Measurements from ENCODE around the gene PCNA. TPM values are rescaled to one million over a fixed set of nuclear protein-coding genes. Genes with fewer than 3 reads are reported as not detected.
A peak's percentile ranks its signal among the peaks of the same experiment; 100 is the strongest.

PCNA gene
- total RNA-seq, 1 donor from 2014 or later: 52.5 TPM

- H3K27ac ChIP-seq: no peak overlapping the region
- no peaks in the 10 kb centered on the region for H3K36me3 ChIP-seq
- no peak for TF ChIP-seq CTCF (IDR thresholded peaks at IDR 0.05)
- no peak overlapping the region for H3K4me3 ChIP-seq
- no peak for DNase-seq (ENCODE audit: low spot score in 2 of 2)
- peaks cover 0 to 25% of the 10 kb centered on the region in 2 donors for H3K4me1 ChIP-seq
- intact Hi-C loops (cut with DNase I): no loop called here
- H3K9me3 ChIP-seq: no peaks in the 10 kb centered on the region
- no peaks in the 10 kb centered on the region for H3K27me3 ChIP-seq
These were observed 40.2 kb upstream of the PCNA start for GRCh38 chr20:5159928-5160327.

- no peak for DNase-seq (ENCODE audit: low spot score in 2 of 2)
- TF ChIP-seq CTCF (IDR thresholded peaks at IDR 0.05): no peak
- Histone ChIP-seq H3K27me3 (no peaks in the 10 kb centered on the region), H3K36me3 (no peaks in the 10 kb centered on the region), H3K4me1 (peaks cover 4 to 26% of the 10 kb centered on the region in 2 donors), H3K27ac (peak overlapping the region; percentile 35 to 54), H3K9me3 (no peaks in the 10 kb centered on the region), H3K4me3 (no peak overlapping the region)
- intact Hi-C loops (cut with DNase I): no loop called here
These were observed 37.1 kb upstream of the PCNA start for GRCh38 chr20:5156675-5157448.

- no peak overlapping the region for H3K27ac ChIP-seq
- H3K4me3 ChIP-seq: no peak overlapping the region
- DNase-seq (ENCODE audit: low spot score in 2 of 2): no peak
- H3K4me1 ChIP-seq: peaks cover 8 to 35% of the 10 kb centered on the region in 2 donors
- TF ChIP-seq CTCF (IDR thresholded peaks at IDR 0.05): no peak
- H3K27me3 ChIP-seq: no peaks in the 10 kb centered on the region
- H3K9me3 ChIP-seq: no peaks in the 10 kb centered on the region
- H3K36me3 ChIP-seq: no peaks in the 10 kb centered on the region
- intact Hi-C loops (cut with DNase I): no loop called here
These were observed 35.6 kb upstream of the PCNA start for GRCh38 chr20:5155404-5155803.

GRCh38 chr20:5154543-5154925 lies 34.8 kb upstream of the PCNA start:
- H3K27ac ChIP-seq: no peak overlapping the region
- no peaks in the 10 kb centered on the region for H3K36me3 ChIP-seq
- H3K9me3 ChIP-seq: no peaks in the 10 kb centered on the region
- H3K4me1 ChIP-seq: peaks cover 13 to 43% of the 10 kb centered on the region in 2 donors
- H3K27me3 ChIP-seq: no peaks in the 10 kb centered on the region
- DNase-seq (ENCODE audit: low spot score in 2 of 2): no peak
- H3K4me3 ChIP-seq: no peak overlapping the region
- TF ChIP-seq CTCF (IDR thresholded peaks at IDR 0.05): no peak
- intact Hi-C loops (cut with DNase I): no loop called here

GRCh38 chr20:5153612-5154542 lies 34.1 kb upstream of the PCNA start:
- Histone ChIP-seq H3K27me3 (no peaks in the 10 kb centered on the region), H3K36me3 (no peaks in the 10 kb centered on the region), H3K4me1 (peaks cover 13 to 47% of the 10 kb centered on the region in 2 donors), H3K9me3 (no peaks in the 10 kb centered on the region), H3K27ac (peak overlapping the region in 1 of 2 donors; percentile 19), H3K4me3 (no peak overlapping the region)
- DNase-seq (ENCODE audit: low spot score in 2 of 2): no peak
- intact Hi-C loops (cut with DNase I): no loop called here
- no peak for TF ChIP-seq CTCF (IDR thresholded peaks at IDR 0.05)
